Smooth muscle cell (in vitro differentiated cells): ENCODE data around the gene RINL. TPM values are rescaled to one million over a fixed set of nuclear protein-coding genes. Genes with fewer than 3 reads are reported as not detected.

Source experiments
- DNase-seq: peaks from one replicate; lab custom pipeline; 2025; ENCODE audit not compliant: unreplicated experiment; lab: John Stamatoyannopoulos, UW
- H2AFZ ChIP-seq: fragments of 200-600 bp; sonication (generic); 2 replicates; pipeline ENCODE4 v1.6.0; 2016; ENCODE audit warnings: antibody characterized with exemption, low read depth, mild to moderate bottlenecking
- H3F3A ChIP-seq: fragments of 200-600 bp; sonication (generic); 2 replicates; pipeline ENCODE4 v1.6.0; 2017; ENCODE audit warnings: antibody characterized with exemption, low read depth
- H3K27ac ChIP-seq: fragments of 200-600 bp; sonication (generic); 2 replicates; pipeline ENCODE4 v1.5.1; 2016; ENCODE audit warnings: low read depth, mild to moderate bottlenecking
- H3K27me3 ChIP-seq: fragments of 200-600 bp; sonication (generic); 2 replicates; pipeline ENCODE4 v1.6.1; 2016; ENCODE audit warnings: low read depth, mild to moderate bottlenecking
- H3K36me3 ChIP-seq: fragments of 200-600 bp; sonication (generic); 2 replicates; pipeline ENCODE4 v1.5.1; 2016; ENCODE audit warnings: low read depth
- H3K4me1 ChIP-seq: fragments of 200-600 bp; sonication (generic); 2 replicates; pipeline ENCODE4 v1.5.1; 2016; ENCODE audit warnings: low read depth
- H3K4me2 ChIP-seq: fragments of 200-600 bp; sonication (generic); 2 replicates; pipeline ENCODE4 v1.6.0; 2016; ENCODE audit warnings: mild to moderate bottlenecking
- H3K4me3 ChIP-seq: fragments of 200-600 bp; sonication (generic); 2 replicates; pipeline ENCODE4 v1.5.1; 2016; ENCODE audit warnings: mild to moderate bottlenecking
- H3K79me2 ChIP-seq: fragments of 200-600 bp; sonication (generic); 2 replicates; pipeline ENCODE4 v1.6.0; 2016; ENCODE audit warnings: low read depth, mild to moderate bottlenecking
- H3K9ac ChIP-seq: fragments of 200-600 bp; sonication (generic); 2 replicates; pipeline ENCODE4 v1.6.0; 2016; ENCODE audit warnings: low read depth
- H3K9me3 ChIP-seq: fragments of 200-600 bp; sonication (generic); replicated peaks from 2 replicates; pipeline ENCODE4 v1.5.1; 2016; ENCODE audit warnings: low read depth
- H4K20me1 ChIP-seq: fragments of 200-600 bp; sonication (generic); 2 replicates; pipeline ENCODE4 v1.6.0; 2016; ENCODE audit warnings: low read depth
- WGBS: methylation state at CpG from one replicate; pipeline ENCODE4 v1.1.7; 2016; ENCODE audit warnings: low lambda C conversion rate; 5-methylcytosine and 5-hydroxymethylcytosine counted together
- polyA plus RNA-seq: library from polyadenylated mRNA; unstranded; fragments of >200 nt; fragmentation: Nextera tagmentation; extraction: Ambion mirVana; gene quantifications from 2 replicates; pipeline ENCODE4 v1.2.1, GENCODE V29; 2016
- total RNA-seq: library from RNA; depleted of rRNA; stranded (reverse); fragments of >200 nt; gene quantifications from 2 replicates; pipeline ENCODE4 v1.2.3, GENCODE V29; 2014
- TF ChIP-seq, protein P1 (sequence below): fragments of 200-600 bp; sonication (generic); IDR thresholded peaks from 2 replicates; pipeline ENCODE4 v1.5.1; 2017; ENCODE audit warnings: borderline replicate concordance, mild to moderate bottlenecking, antibody characterized with exemption; ENCODE audit not compliant: insufficient read depth, poor library complexity, severe bottlenecking

Gene RINL
- total and polyA plus RNA-seq, 2 experiments from 2014 or later, result 2.0 to 3.0 TPM

DNA sequence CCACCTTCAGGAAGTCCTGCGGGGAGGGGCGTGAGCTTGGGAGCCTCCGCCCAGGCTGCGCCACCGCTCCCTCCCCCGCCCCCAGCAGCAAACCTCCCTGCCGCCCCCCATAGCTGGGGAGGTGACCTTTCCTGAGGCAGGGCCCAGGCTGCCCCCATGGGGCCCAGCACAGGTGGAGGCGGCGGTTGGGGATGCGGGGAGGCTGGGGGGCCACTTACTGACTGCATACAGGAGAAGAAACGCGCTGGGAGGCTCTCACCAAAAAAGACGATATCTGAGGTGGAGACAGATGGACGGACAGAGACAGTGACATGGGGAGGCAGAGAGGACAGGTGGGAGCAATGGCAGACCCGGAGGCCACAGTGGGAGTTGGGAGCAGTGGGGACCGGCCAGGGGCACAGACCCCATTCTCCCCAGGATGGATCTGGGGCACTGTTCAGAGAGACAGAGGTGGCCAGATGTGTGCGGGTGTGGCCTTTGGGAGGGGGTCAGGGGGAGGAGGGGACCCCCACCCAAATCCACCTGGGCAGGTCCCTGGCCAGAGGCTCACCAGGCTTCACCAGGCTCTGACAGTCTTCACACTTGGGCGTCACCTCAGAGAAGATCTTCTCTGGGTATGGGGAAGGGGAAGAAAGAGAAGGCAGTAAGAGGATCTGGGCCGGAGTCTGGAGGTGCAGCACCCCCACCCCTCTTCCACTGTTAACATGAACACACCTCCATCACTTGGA is 3.0 kb upstream of the RINL start:
- Histone ChIP-seq H3F3A (no peaks in the 10 kb centered on the region), H3K9ac (no peak overlapping the region), H3K4me2 (no peak overlapping the region), H3K4me1 (no peaks in the 10 kb centered on the region), H3K9me3 (no peaks in the 10 kb centered on the region), H3K27ac (no peak overlapping the region), H3K4me3 (no peak overlapping the region), H4K20me1 (no peaks in the 10 kb centered on the region), H3K27me3 (no peaks in the 10 kb centered on the region), H2AFZ (no peak overlapping the region), H3K79me2 (no peaks in the 10 kb centered on the region), H3K36me3 (no peaks in the 10 kb centered on the region)
- TF ChIP-seq, protein P1, sequence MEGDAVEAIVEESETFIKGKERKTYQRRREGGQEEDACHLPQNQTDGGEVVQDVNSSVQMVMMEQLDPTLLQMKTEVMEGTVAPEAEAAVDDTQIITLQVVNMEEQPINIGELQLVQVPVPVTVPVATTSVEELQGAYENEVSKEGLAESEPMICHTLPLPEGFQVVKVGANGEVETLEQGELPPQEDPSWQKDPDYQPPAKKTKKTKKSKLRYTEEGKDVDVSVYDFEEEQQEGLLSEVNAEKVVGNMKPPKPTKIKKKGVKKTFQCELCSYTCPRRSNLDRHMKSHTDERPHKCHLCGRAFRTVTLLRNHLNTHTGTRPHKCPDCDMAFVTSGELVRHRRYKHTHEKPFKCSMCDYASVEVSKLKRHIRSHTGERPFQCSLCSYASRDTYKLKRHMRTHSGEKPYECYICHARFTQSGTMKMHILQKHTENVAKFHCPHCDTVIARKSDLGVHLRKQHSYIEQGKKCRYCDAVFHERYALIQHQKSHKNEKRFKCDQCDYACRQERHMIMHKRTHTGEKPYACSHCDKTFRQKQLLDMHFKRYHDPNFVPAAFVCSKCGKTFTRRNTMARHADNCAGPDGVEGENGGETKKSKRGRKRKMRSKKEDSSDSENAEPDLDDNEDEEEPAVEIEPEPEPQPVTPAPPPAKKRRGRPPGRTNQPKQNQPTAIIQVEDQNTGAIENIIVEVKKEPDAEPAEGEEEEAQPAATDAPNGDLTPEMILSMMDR, result no peak
- no peak for DNase-seq
- 95% methylated on average over 14 of the region's 19 CpGs for WGBS

DNA sequence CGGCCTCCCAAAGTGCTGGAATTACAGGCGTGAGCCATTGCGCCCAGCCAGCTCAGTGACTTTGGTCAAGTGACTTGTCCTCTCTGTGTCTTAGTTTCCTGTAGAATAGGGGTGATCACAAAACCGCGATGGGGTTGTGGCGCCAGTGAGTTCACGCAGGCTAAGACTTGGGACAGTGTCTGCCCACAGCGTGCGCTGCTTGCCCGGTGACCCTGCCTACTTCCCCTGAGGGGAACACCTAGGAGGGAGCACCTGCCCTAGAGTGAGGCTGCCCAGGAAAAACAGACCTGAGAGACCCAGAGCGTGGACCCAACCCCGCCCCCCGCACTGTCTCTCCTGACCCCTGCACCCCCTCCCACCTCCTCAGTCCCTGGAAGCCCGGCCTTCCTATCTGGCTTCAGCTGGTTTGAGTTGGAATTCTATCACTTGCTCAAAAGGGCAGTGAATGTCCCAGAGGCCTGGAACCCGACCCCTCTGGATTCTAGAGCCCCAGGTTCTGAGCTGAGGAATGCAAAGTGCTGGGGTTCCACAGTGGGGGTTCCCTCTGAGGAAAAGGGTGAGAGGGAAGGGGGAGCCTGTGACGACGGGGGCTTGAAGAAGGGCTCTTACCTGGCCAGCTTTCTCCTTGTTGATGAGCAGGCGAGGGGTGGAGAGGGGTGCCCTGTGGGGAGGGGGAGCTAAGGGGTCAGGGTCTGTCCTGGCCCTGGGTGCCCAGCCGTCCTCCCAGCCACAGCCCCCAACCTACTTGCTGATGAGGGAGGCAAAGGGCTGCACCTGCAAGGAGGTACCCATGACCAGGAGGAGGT is 2.2 kb upstream of the RINL start:
- Histone ChIP-seq H2AFZ (no peak overlapping the region), H3F3A (no peaks in the 10 kb centered on the region), H3K27me3 (no peaks in the 10 kb centered on the region), H3K9ac (no peak overlapping the region), H3K36me3 (no peaks in the 10 kb centered on the region), H3K4me2 (no peak overlapping the region), H3K79me2 (no peaks in the 10 kb centered on the region), H3K9me3 (no peaks in the 10 kb centered on the region), H3K4me3 (no peak overlapping the region), H3K27ac (no peak overlapping the region), H3K4me1 (no peaks in the 10 kb centered on the region), H4K20me1 (no peaks in the 10 kb centered on the region)
- TF ChIP-seq, protein P1, result no peak
- 94% methylated on average over 16 of the region's 19 CpGs for WGBS
- no peak for DNase-seq

DNA sequence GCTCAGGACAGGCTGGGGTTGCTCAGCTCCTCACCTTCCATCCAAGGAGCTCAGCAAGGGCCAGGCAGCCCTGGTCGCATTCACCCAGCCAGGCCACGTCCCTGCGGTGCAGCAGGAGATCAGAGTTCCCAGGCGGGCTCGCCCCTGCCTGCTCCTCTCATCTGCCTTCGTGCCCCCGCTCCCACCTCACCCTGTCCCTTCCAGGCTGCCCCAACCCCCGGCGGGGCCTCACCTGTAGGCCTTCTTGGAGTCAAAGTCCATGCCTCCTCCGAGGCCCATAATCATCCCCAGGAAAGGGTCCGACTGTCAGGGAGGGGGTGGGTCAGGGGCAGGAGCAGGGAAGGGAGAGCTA is 1.3 kb upstream of the RINL start:
- TF ChIP-seq, protein P1, result no peak

More for the DNA sequence above, 1.3 kb upstream of the RINL start:
- no peak overlapping the region for H3K4me3 ChIP-seq
- no peaks in the 10 kb centered on the region for H3K36me3 ChIP-seq
- 94% methylated on average over 5 of the region's 11 CpGs for WGBS
- DNase-seq, result no peak
- H3K27ac ChIP-seq, result no peak overlapping the region
- no peak overlapping the region for H3K9ac ChIP-seq
- no peak overlapping the region for H3K4me2 ChIP-seq
- H3F3A ChIP-seq, result no peaks in the 10 kb centered on the region
- H3K9me3 ChIP-seq, result no peaks in the 10 kb centered on the region
- H2AFZ ChIP-seq, result no peak overlapping the region
- no peaks in the 10 kb centered on the region for H4K20me1 ChIP-seq
- H3K27me3 ChIP-seq, result no peaks in the 10 kb centered on the region
- H3K4me1 ChIP-seq, result no peaks in the 10 kb centered on the region
- no peaks in the 10 kb centered on the region for H3K79me2 ChIP-seq
